GM23338 (cell line): Measurements from ENCODE around the gene CLPX. TPM values are rescaled to one million over a fixed set of nuclear protein-coding genes. Genes with fewer than 3 reads are reported as not detected.
A peak's percentile ranks its signal among the peaks of the same experiment; 100 is the strongest.
"Not testable (repeated sequence)": the region's sequence is repeated elsewhere in the genome, so short reads cannot be mapped to it uniquely, and the experiment has no call there.

Experiments
- ATAC-seq: fragments of 200-7000 bp; cut with Tn5 transposase; 3 replicates; pipeline ENCODE4 v1.9.1; 2020
- DNase-seq: peaks from one replicate; pipeline ENCODE4 v3.0.0-alpha.2; 2015; ENCODE audit warnings: low spot score
- H2AFZ ChIP-seq: fragments of 200-600 bp; sonication (generic); 2 replicates; pipeline ENCODE4 v1.8.0; 2016; ENCODE audit warnings: antibody characterized with exemption, mild to moderate bottlenecking, moderate library complexity
- H3F3A ChIP-seq: fragments of 200-600 bp; sonication (generic); replicated peaks from 2 replicates; pipeline ENCODE4 v1.8.0; 2017; ENCODE audit warnings: antibody characterized with exemption, mixed run types, low read depth
- H3K27ac ChIP-seq: fragments of 200-600 bp; sonication (generic); 2 replicates; pipeline ENCODE4 v1.6.1; 2016; ENCODE audit warnings: low read depth
- H3K27me3 ChIP-seq: fragments of 200-600 bp; sonication (generic); 2 replicates; pipeline ENCODE4 v1.8.0; 2016; ENCODE audit warnings: mild to moderate bottlenecking, mixed run types, moderate library complexity; ENCODE audit not compliant: insufficient read depth
- H3K36me3 ChIP-seq: fragments of 200-600 bp; sonication (generic); 2 replicates; pipeline ENCODE4 v1.8.0; 2016; ENCODE audit warnings: mild to moderate bottlenecking; ENCODE audit not compliant: insufficient read depth
- H3K4me1 ChIP-seq: fragments of 200-600 bp; sonication (generic); 2 replicates; pipeline ENCODE4 v1.8.0; 2016; ENCODE audit warnings: mild to moderate bottlenecking, moderate library complexity; ENCODE audit not compliant: insufficient read depth
- H3K4me2 ChIP-seq: fragments of 200-600 bp; sonication (generic); 2 replicates; pipeline ENCODE4 v1.7.1; 2017; ENCODE audit warnings: mixed run types
- H3K4me3 ChIP-seq: fragments of 200-600 bp; sonication (generic); 2 replicates; pipeline ENCODE4 v1.6.1; 2016; ENCODE audit warnings: mixed run types
- H3K79me2 ChIP-seq: fragments of 200-600 bp; sonication (generic); replicated peaks from 2 replicates; pipeline ENCODE4 v1.8.0; 2017; ENCODE audit warnings: mild to moderate bottlenecking; ENCODE audit not compliant: insufficient read depth
- H3K9me2 ChIP-seq: fragments of 200-600 bp; sonication (generic); 2 replicates; pipeline ENCODE4 v1.8.0; 2017; ENCODE audit not compliant: insufficient read depth
- H4K20me1 ChIP-seq: fragments of 200-600 bp; sonication (generic); replicated peaks from 2 replicates; pipeline ENCODE4 v1.8.0; 2017; ENCODE audit warnings: mild to moderate bottlenecking; ENCODE audit not compliant: insufficient read depth
- H3K27ac Mint-ChIP-seq: 2 replicates; pipeline ENCODE4 v1.8.0; 2020; ENCODE audit warnings: inconsistent platforms, mild to moderate bottlenecking, moderate library complexity, mixed read lengths
- H3K27me3 Mint-ChIP-seq: 3 replicates; pipeline ENCODE4 v1.8.0; 2022; ENCODE audit warnings: low read depth, mild to moderate bottlenecking, moderate library complexity, mixed read lengths, inconsistent platforms; ENCODE audit not compliant: insufficient read depth, poor library complexity
- H3K36me3 Mint-ChIP-seq: 3 replicates; pipeline ENCODE4 v1.8.0; 2021; ENCODE audit warnings: low read depth, mild to moderate bottlenecking, inconsistent platforms, moderate library complexity, mixed read lengths
- H3K4me1 Mint-ChIP-seq: 3 replicates; pipeline ENCODE4 v1.8.0; 2020; ENCODE audit warnings: mild to moderate bottlenecking, inconsistent platforms, mixed read lengths
- H3K4me3 Mint-ChIP-seq: 3 replicates; pipeline ENCODE4 v1.8.0; 2021; ENCODE audit warnings: moderate library complexity, mild to moderate bottlenecking, inconsistent platforms, mixed read lengths
- H3K9me3 Mint-ChIP-seq: 3 replicates; pipeline ENCODE4 v1.8.0; 2020; ENCODE audit warnings: moderate library complexity, mild to moderate bottlenecking, inconsistent platforms, mixed read lengths
- ETS1 ChIP-seq: IDR thresholded peaks from 2 replicates; pipeline ENCODE4 v1.6.1; 2016; ENCODE audit warnings: antibody characterized with exemption
- JUNB ChIP-seq: IDR thresholded peaks from one replicate; pipeline ENCODE4 v1.6.1; 2016; ENCODE audit warnings: antibody characterized with exemption; ENCODE audit not compliant: unreplicated experiment
- NANOG ChIP-seq: IDR thresholded peaks from 2 replicates; pipeline ENCODE4 v1.6.1; 2016; ENCODE audit warnings: antibody characterized with exemption, borderline replicate concordance
- POLR2AphosphoS5 ChIP-seq: IDR thresholded peaks from 2 replicates; pipeline ENCODE4 v1.6.1; 2016; ENCODE audit warnings: antibody characterized with exemption, low read depth
- REST ChIP-seq: IDR thresholded peaks from one replicate; pipeline ENCODE4 v1.6.1; 2018; ENCODE audit warnings: antibody characterized with exemption; ENCODE audit not compliant: unreplicated experiment
- STAT1 ChIP-seq: IDR thresholded peaks from one replicate; pipeline ENCODE4 v1.6.1; 2016; ENCODE audit warnings: antibody characterized with exemption; ENCODE audit not compliant: unreplicated experiment
- ZNF114 ChIP-seq: fragments of 250-450 bp; sonication (Bioruptor Pico); IDR thresholded peaks from 2 replicates; pipeline ENCODE4 v1.5.0; 2020; ENCODE audit warnings: mild to moderate bottlenecking, moderate library complexity
- polyA plus RNA-seq: library from polyadenylated mRNA; unstranded; fragments of >200 nt; fragmentation: Nextera tagmentation; extraction: Ambion mirVana; gene quantifications from 2 replicates; pipeline ENCODE4 v1.2.1, GENCODE V29; 2016
- total RNA-seq: library from RNA; depleted of rRNA; stranded (reverse); fragments of >200 nt; shearing (Covaris generic); gene quantifications from 2 replicates; pipeline ENCODE4 v1.2.3, GENCODE V29; 2014
- TF ChIP-seq, protein P1 (sequence below), 2 experiments: fragments of 200-600 bp in 1 of 2; sonication (generic) in 1 of 2; conservative IDR thresholded peaks; 2 replicates each; pipeline versions ENCODE4 v1.5.1 to v1.6.1; 2016 to 2017; ENCODE audit warnings: antibody characterized with exemption in 2 of 2, low read depth in 2 of 2, mild to moderate bottlenecking in 2 of 2, moderate library complexity in 1 of 2

Gene CLPX
- total and polyA plus RNA-seq, 2 experiments from 2014 or later: 18.9 to 40.6 TPM

- Histone ChIP-seq H3K4me3 (no peak overlapping the region), H3K79me2 (no peaks in the 10 kb centered on the region), H3K4me2 (no peak overlapping the region), H3K27ac (no peak overlapping the region), H3K4me1 (no peaks in the 10 kb centered on the region), H3K27me3 (no peaks in the 10 kb centered on the region), H3F3A (no peaks in the 10 kb centered on the region), H3K9me2 (no peaks in the 10 kb centered on the region), H4K20me1 (peaks cover 5% of the 10 kb centered on the region; the same call in 1 of the 2 replicates), H3K36me3 (peaks cover 12% of the 10 kb centered on the region), H2AFZ (no peak overlapping the region)
- no peak for DNase-seq
- no peaks in the 10 kb centered on the region for H3K4me1 Mint-ChIP-seq
- peaks cover 16% of the 10 kb centered on the region; the same call in 2 of the 3 replicates for H3K36me3 Mint-ChIP-seq
- TF ChIP-seq JUNB: no peak
- no peak for ATAC-seq
- H3K4me3 Mint-ChIP-seq: no peak overlapping the region
- no peak overlapping the region for H3K27ac Mint-ChIP-seq
- no peaks in the 10 kb centered on the region for H3K9me3 Mint-ChIP-seq
- peaks cover 2% of the 10 kb centered on the region for H3K27me3 Mint-ChIP-seq
These were observed 37.2 kb downstream of the CLPX start for GRCh38 chr15:65147902-65148301.

GRCh38 chr15:65146438-65146837 lies 38.7 kb downstream of the CLPX start:
- H3K36me3 Mint-ChIP-seq: peaks cover 8% of the 10 kb centered on the region; the same call in 2 of the 3 replicates
- Histone ChIP-seq H3K4me2 (no peak overlapping the region), H3K27ac (peak overlapping the region; percentile 19; the same call in 1 of the 2 replicates), H3K27me3 (no peaks in the 10 kb centered on the region), H3F3A (no peaks in the 10 kb centered on the region), H2AFZ (no peak overlapping the region), H3K9me2 (no peaks in the 10 kb centered on the region), H3K36me3 (peaks cover 12% of the 10 kb centered on the region), H4K20me1 (no peaks in the 10 kb centered on the region; the same call in 1 of the 2 replicates), H3K79me2 (no peaks in the 10 kb centered on the region), H3K4me3 (no peak overlapping the region), H3K4me1 (no peaks in the 10 kb centered on the region)
- DNase-seq (no peak), ATAC-seq (no peak)
- no peaks in the 10 kb centered on the region for H3K4me1 Mint-ChIP-seq
- no peak overlapping the region for H3K27ac Mint-ChIP-seq
- no peak for TF ChIP-seq ETS1
- TF ChIP-seq POLR2AphosphoS5: no peak
- no peak for TF ChIP-seq REST
- TF ChIP-seq, protein P1, sequence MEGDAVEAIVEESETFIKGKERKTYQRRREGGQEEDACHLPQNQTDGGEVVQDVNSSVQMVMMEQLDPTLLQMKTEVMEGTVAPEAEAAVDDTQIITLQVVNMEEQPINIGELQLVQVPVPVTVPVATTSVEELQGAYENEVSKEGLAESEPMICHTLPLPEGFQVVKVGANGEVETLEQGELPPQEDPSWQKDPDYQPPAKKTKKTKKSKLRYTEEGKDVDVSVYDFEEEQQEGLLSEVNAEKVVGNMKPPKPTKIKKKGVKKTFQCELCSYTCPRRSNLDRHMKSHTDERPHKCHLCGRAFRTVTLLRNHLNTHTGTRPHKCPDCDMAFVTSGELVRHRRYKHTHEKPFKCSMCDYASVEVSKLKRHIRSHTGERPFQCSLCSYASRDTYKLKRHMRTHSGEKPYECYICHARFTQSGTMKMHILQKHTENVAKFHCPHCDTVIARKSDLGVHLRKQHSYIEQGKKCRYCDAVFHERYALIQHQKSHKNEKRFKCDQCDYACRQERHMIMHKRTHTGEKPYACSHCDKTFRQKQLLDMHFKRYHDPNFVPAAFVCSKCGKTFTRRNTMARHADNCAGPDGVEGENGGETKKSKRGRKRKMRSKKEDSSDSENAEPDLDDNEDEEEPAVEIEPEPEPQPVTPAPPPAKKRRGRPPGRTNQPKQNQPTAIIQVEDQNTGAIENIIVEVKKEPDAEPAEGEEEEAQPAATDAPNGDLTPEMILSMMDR (conservative IDR thresholded peaks at IDR 0.05; ENCODE audit: low read depth in 2 of 2): no peak
- TF ChIP-seq NANOG: no peak
- TF ChIP-seq STAT1: no peak
- no peak for TF ChIP-seq ZNF114 (CRISPR knock-in tag)
- H3K4me3 Mint-ChIP-seq: no peak overlapping the region
- peaks cover 2% of the 10 kb centered on the region for H3K27me3 Mint-ChIP-seq
- H3K9me3 Mint-ChIP-seq: no peaks in the 10 kb centered on the region

DNA sequence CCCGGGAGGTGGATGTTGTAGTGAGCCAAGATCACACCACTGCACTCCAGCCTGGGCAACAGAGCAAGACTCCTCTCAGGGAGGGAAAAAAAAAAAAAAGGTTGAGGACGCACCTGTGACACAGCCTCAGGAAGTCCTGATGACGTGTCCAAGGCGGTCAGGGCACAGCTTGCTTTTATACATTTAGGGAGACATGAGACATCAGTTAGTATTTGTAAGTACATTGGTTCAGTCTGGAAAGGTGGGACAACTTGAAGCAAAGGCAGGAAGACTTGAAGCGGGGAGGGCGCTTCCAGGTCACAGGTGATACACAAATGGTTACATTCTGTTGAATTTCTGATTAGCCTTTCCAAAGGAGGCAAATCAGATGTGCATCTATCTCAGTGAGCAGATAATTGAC lies 46.5 kb downstream of the CLPX start:
- not testable (repeated sequence) for H3K27me3 ChIP-seq, ATAC-seq, H3K4me1 ChIP-seq, H3K79me2 ChIP-seq, H3K9me2 ChIP-seq, H3K27me3 Mint-ChIP-seq, H3K4me1 Mint-ChIP-seq, H3K27ac Mint-ChIP-seq, H3F3A ChIP-seq, H3K4me3 Mint-ChIP-seq, H3K4me2 ChIP-seq, H3K36me3 ChIP-seq, DNase-seq, H4K20me1 ChIP-seq, H2AFZ ChIP-seq, H3K27ac ChIP-seq, H3K4me3 ChIP-seq
- peaks cover 33% of the 10 kb centered on the region for H3K36me3 Mint-ChIP-seq
- peaks cover 45% of the 10 kb centered on the region for H3K9me3 Mint-ChIP-seq

- not testable (repeated sequence) for H3K27me3 ChIP-seq, H3K4me2 ChIP-seq, H3K27ac Mint-ChIP-seq, H3K79me2 ChIP-seq, H3K27me3 Mint-ChIP-seq, H3K4me3 Mint-ChIP-seq, ATAC-seq, H3K36me3 ChIP-seq, H3K27ac ChIP-seq, H3K9me2 ChIP-seq, H2AFZ ChIP-seq, H3K4me1 ChIP-seq, H3F3A ChIP-seq, DNase-seq, H3K4me1 Mint-ChIP-seq, H4K20me1 ChIP-seq, H3K4me3 ChIP-seq
- Mint-ChIP-seq H3K9me3 (peaks cover 45% of the 10 kb centered on the region), H3K36me3 (peaks cover 33% of the 10 kb centered on the region)
These were observed 47.2 kb downstream of the CLPX start for GRCh38 chr15:65137893-65138292.
